Eye (tissue), 1 donor: ENCODE results near the gene CFAP141.
"Not testable (repeated sequence)": the region's sequence is repeated elsewhere in the genome, so short reads cannot be mapped to it uniquely, and the experiment has no call there.

Source experiments
- DNase-seq: peaks from one replicate; pipeline ENCODE4 v3.0.0-alpha.2; 2015

The CFAP141 gene

GRCh38 chr1:154207262-154207661 is 1.1 kb upstream of the CFAP141 start:
- no peak for DNase-seq

- not testable (repeated sequence) for DNase-seq
These were observed 355 bp downstream of the CFAP141 start for GRCh38 chr1:154205778-154206177.

DNA sequence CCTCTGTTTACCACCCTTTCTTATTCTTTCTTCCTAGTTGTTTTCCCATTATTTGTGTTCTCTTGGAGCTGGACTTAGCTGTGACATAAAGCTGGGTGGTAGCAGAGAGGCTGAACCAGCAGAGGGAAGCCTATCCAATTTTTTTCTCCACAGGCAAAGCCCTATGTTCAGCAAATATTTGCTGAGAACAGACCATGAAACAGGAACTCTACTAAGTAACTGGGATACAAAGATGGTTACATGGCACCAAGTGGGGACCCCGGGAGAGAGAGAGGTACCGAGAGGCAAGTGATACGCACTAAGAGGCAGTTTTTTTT is 6.6 kb downstream of the CFAP141 start:
- DNase-seq = no peak

DNA sequence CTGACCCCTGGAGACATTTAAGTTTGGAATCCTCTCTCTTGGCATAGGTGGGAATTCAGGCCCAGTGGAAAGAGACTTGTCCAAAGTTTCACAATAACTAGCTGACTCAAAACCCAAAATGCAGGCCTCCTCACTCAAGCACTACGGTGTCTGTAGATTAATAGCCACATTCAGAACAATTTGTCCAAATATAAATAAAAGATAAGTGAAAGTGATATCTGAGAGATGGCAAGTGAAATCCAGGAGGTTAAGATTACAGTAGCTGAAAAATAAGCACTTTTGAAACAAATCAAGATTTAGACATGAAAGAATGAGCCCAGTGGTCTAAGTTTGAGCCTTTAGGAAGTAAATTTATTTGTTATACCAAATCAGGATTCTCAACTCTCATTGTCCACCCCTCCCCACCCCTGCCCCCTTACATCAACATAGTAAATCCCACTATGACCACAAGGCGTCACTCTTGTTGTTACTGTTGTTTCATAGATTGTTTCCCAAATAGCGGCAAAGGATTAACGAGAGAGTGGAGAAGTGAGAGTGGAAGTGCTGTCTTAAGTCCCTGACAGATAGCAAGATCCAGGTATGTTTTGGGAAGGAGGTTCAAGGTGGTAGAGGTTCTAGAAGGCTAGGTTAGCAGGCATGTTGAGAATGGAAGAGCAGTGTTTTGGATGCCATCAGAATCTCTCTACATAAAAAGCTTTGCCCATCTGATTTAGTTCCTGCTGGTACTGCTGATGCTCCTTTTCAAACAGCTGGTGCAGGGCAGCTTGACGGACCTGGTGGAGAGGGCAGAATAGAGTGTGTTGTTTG is 7.2 kb downstream of the CFAP141 start:
- DNase-seq = peak; percentile 86

GRCh38 chr1:154193821-154194220 is 12.3 kb downstream of the CFAP141 start:
- DNase-seq = no peak

DNA sequence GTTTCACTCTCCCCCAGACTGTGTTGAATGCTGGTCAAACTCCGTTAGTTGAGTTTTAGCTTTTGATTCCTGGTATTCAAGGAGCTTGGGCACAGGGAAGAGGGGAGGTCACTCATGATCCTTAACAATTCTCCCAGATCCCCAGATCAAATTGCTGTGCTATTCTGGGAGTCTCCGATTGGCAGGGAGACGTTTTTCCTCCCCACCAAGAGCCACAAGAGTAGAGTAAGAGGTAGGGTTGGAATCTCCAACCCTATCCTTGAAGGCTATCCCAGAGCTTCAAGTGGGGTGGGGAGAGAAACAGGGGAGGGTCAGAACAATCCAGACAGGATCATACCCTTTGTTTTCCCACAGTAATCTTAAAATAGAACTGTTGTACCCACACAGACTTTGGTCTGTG is 13.7 kb downstream of the CFAP141 start:
- no peak for DNase-seq

DNA sequence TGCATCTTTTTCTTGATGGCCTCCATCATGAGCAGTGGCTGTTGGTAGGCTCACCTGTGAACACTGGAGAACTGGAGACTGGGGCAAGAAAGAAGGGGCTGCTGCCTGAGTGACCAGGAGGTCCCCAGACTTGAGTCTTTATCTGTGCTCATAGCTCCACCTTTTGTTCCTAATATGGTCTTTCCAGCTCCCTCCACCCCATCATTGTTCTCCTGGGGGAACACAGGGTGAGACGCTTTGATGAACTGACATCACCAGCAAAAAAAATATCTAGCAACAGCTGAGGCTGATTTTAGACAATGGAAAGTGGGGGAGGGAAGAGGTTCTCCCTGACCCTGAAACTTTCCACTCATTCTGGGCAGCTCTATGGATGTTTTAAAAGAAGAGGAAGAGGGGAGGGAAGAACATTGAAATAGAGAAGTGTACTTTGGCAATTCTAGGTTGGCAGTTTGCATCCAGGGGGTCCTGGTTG is 14.1 kb downstream of the CFAP141 start, which contains the start of gene TPM3:
TSS of gene TPM3 (minus strand) at position 111 of the 472 bp plus-strand sequence. CDS start at position 29, 82 bp downstream.
- peak; percentile 38 for DNase-seq

DNA sequence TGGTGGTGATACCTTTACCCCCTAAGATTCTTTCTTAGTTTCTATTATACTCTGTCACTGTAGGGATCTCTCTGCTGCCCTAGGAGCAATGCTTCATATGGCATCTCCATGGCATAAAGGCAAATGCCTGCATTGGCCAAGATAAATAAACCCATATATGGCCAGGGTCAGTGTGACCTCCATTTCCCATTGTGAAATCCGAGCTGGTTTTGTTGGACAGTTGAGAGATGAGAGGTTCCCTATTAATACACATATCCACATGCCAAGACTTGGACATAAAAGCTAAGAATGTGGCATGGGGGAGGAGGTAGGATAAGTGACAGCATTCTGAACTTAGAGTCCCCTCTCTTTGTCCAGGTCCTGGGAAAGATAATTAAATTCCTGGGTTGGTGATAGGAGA is 15.6 kb downstream of the CFAP141 start:
- DNase-seq = no peak

DNA sequence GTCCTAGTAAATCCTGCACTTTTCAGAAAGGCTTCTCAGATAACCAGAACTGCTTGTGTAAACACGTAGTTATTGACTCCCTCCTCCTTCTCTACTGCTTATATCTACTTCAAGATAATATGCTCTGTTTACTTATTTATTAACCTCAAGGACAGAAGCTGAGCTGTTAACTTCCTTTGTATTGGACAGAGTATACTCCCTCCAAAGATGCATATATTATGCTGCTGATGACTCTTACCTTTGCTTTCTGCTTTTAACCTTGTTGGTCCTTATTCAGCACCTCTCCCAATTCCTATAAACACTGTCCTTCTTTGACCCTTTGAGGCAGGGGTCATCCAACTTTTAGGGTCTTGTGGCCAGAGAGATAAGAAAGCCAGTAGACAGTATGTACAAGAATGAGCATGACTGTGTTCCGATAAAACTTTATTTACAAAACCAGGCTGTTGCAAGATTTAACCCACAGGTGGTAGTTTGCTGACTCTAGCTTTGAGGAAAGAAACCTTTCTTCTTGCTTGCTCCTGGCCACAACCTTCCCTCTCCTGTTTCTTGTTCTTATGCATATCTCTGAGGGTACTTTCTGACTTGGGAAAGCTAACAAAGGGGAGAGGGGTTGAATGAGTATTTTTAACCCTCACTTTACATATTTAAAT is 19.2 kb downstream of the CFAP141 start:
- no peak for DNase-seq

DNA sequence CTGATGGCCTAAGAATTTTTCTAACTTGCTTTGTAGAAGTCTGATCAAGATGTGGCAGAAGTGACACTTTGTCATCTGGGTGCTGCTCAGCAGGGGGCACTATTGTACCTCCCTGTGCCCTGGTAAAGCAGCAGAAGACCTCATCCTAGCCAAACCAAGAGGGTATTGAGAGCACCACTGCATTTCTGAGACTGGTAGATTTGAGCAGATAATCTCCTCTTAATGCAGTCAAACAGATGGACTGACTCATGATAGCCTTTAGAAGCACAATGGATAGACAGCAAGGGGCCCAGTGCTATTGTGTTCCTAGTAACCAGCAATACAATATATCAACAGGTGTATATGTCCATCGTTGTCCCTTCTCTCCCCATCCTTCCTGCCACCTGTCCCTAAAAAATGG is 20.0 kb downstream of the CFAP141 start:
- DNase-seq = peak; percentile 62

DNA sequence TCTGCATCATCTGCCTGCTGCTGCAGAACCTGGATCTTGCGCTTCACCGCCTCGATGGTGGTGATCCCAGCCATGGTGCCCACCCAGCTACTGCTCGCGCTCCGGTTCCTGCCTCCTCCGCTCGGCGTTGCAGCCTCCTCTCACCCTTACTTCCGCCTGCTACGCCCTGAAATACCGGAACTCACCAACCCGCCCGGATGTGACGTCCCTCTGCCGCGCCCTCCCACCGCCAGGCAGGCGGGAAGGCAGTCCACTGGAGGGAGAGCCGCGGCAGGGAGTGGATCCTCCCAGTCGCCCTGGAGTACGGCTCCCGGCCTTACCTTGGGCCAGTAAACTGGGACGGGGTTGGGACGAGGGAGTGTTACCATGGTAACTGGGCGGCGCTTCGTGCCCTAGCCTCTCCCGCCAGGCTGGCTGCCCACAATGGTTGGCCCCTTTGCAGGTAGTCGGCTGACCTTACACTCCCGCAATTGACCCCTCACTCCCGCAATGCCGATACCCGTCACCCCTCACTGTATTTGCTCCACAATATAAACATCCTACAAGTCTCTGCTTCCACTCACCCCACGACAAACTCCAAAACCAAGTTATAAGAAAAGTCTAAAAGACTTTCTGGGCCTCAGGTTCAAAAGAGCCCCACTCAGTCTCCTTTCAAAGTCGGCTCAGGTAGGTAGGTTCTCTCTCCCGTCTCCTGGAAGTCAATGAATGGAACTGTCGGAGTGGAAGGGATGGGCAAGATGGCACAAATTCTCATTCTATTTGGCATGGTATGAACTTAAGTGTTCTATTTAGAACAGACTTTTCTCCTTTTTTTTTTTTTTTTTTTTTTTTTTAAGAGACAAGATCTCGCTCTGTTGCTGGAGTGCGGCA is 22.9 kb downstream of the CFAP141 start:
- DNase-seq = peak; percentile 98

DNA sequence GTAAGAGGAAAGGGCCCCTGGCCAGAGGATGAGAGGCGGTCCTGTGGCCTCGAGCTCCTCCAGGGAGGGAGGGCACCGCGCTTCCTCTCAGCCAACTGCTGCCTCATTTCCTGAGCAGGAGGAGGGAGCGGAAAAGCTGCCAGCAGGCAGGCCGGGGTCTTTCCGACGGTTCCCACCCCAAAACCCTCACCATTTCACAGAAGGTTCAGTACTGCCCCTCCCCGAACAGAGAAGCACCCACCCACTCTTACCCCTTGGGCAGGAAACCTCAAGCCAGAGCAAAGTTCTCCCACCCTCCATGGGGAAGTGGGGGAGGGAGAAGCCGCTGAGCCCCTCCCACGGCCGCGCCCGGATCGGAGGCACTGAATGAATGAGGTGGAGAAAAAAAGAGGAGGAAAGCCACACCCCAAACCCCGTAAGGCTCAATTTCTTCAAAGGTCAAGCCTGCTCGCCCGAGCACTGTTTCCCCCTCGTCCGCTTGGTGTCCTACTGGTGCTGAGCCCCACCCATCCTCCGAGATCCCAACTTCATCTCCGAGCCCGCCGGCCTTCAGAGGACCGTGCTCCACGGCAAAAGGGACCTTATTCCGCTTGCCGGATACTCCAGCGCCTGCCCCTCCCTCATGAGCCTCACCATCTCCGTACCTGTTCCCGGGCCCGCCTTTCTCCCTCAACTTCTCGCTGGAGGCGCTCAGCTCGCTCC is 23.6 kb downstream of the CFAP141 start:
- peak; percentile 73 for DNase-seq

DNA sequence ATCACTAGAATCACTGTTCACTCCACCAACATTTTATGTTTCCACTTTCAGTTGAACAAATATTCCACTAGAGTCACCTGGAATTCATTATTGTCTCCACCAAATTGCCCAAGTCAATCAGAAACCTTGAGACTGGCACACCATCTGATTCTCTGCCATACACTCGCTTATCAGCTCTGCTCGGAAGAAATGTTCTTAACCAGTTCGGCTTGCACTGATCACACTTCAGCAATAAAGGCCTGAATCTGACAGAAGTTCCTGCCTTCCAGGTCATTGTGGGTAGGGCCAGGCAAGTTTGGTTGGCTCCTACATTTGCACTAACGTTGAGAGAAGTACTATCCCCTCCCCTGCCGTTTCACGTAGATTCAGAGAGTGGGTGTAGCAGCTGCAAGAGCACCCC is 24.2 kb downstream of the CFAP141 start:
- DNase-seq = no peak

DNA sequence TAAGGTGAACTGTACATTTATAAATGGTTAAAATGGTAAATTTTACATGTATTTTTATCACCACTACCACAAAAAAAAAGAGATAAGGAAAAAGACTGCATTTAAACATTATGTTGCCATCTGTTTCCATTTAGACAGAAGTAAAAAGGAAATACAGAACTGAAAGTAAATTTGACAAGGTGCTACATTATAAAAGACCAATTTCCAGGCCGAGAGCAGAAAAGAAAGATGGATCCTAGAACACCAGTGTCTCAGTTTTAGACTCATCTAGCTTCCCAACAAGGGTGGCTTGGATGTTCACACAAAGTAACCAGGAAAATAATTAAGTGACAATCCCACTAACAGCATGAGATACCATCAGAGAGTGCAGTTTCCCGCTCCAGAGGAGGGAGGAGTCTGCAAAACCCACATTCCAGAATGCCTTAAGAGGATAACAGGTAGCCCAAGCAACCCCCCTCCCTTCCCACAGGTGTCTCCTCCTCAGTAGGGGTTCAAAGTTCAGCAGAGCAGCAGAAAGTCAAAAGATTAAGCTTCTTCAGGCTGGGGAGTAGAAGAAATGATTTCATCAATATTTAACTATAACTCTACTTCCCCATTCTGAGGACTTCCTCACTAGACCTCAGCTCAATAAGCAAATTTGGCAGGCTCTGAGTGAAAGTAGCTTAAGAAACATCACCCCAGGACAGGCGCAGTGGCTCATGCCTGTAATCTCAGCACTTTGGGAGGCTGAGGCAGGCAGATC is 26.0 kb downstream of the CFAP141 start:
- DNase-seq = no peak

DNA sequence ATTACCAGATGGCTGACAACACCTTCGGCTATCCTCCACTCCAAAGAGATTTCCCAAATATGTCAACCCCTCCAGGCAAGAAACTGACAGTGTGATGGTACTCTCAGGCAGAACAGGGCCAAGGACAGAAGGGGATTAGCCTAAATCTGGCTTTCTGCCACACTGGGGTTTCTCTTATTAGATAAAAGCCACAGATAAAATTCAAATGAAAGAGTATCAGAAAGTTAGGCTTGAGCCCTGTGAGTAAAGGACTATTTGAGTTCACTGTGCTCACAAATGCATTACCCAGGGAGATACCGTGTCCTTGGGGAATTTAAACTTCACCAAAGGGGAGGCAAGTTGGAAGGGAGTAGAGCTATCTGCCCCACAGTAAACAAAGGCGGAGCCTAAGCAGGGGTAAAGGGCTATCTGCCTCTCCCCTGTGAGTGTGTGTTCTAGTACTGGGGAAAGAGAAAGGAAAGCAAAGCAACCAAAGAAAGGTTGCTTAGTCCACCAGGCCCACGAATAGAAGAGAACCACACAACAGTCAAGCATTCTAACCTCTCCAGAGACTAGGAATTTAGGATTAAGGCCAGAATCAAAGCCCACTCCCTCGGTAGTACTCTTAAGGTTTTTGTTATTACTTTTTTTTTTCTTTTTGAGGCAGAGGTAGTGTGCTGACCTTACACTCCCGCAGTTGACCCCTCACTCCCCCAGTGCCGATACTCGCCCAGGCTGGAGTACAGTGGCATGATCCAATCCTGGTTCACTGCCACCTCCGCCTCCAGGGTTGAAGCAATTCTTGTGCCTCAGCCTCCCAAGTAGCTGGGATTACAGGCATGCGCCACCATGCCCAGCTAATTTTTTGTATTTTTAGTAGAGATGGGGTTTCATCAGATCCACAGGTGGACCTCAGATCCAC is 27.0 kb downstream of the CFAP141 start:
- DNase-seq = no peak

- DNase-seq = no peak
These were observed 28.1 kb downstream of the CFAP141 start for GRCh38 chr1:154178013-154178412.

DNA sequence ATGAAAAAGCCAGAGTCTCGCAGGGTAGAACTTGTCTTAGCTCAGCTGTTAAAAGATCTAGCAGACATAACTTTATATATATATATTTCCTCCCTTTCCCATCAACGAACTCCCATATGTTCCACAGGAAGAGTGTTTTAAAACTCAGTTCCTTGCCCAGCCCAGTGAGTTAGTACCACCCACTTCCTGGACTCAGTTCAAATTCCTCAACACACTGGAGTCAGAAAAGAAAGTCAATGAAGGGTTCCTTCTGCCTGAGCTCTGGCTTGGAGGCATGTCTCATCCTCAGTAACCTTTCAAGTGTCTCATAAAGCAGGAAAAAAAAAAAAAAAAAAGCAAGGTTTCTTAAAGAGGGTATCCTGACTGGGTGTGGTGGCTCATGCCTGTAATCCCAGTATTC is 29.8 kb downstream of the CFAP141 start:
- DNase-seq = no peak

- no peak for DNase-seq
These were observed 31.5 kb downstream of the CFAP141 start for GRCh38 chr1:154174654-154175053.

DNA sequence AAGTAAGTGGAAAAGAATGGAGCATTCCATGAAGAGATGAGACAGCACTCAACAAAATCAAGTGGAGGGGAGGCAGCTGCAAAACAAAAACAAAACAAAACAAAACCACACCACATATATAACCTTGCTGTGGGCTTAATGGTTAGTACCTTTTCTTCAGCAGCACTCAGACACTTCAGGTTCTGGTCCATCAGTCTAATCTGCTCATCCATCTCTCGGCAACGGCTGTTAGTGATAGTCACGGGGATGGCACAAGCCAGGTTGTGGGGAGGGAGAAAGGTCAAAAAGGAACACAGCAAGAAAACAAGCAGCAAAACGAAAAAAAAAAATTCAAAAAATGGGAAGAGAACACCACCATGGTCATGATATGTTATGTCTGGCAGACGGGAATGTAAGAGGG is 34.3 kb downstream of the CFAP141 start:
- DNase-seq = no peak

DNA sequence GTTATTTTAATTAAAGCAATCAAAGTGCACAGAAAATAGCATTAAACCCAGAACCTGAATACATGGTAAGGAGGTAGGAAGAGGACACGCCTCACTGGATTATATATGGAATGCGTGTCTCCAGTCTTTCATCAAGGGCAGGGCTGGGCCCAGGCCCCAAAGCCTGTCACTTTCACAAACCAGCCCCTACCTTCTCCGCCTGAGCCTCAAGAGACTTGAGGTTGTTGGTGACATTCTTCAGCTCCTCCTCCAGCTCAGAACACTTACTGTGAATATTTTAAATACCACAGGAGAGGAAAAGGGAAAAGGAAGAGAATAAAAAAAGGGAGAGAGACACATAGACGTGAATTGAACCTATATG is 34.9 kb downstream of the CFAP141 start:
- DNase-seq = no peak
